HG03108 (cell line): ENCODE measurements around the gene ZNF688.

Source experiments
- ATAC-seq: cut with Tn5 transposase; IDR thresholded peaks from one replicate; pipeline ENCODE4 v1.9.1; 2021; ENCODE audit warnings: moderate library complexity; ENCODE audit not compliant: unreplicated experiment

ZNF688 gene

GRCh38 chr16:30585400-30586191 is 14.1 kb upstream of the ZNF688 start, which contains the start of gene ZNF785:
Gene ZNF785 (minus strand): TSS chr16:30585697. CDS start chr16:30585611, 86 bp downstream.
- ATAC-seq: peak; percentile 91

GRCh38 chr16:30585022-30585399 is 13.5 kb upstream of the ZNF688 start:
- ATAC-seq: no peak

- ATAC-seq: no peak
Measured at GRCh38 chr16:30582611-30583340, 11.3 kb upstream of the ZNF688 start.

GRCh38 chr16:30581457-30581856 is 9.9 kb upstream of the ZNF688 start:
- ATAC-seq: no peak

- ATAC-seq: no peak
Measured at GRCh38 chr16:30574678-30575077, 3.2 kb upstream of the ZNF688 start.

GRCh38 chr16:30570636-30571444 is 674 bp downstream of the ZNF688 start:
- ATAC-seq: no peak

GRCh38 chr16:30569746-30570635 is 1.5 kb downstream of the ZNF688 start:
- ATAC-seq: no peak

GRCh38 chr16:30569281-30569680 is 2.2 kb downstream of the ZNF688 start:
- no peak for ATAC-seq

- ATAC-seq: peak; percentile 38
Measured at GRCh38 chr16:30567991-30568638, 3.4 kb downstream of the ZNF688 start.

GRCh38 chr16:30567160-30567990 is 4.1 kb downstream of the ZNF688 start:
- no peak for ATAC-seq

- no peak for ATAC-seq
Measured at GRCh38 chr16:30566531-30566930, 5.0 kb downstream of the ZNF688 start.

GRCh38 chr16:30565984-30566383 is 5.5 kb downstream of the ZNF688 start:
- no peak for ATAC-seq

GRCh38 chr16:30565526-30565925 is 6.0 kb downstream of the ZNF688 start:
- no peak for ATAC-seq

GRCh38 chr16:30562021-30562420 is 9.5 kb downstream of the ZNF688 start:
- no peak for ATAC-seq

- no peak for ATAC-seq
Measured at GRCh38 chr16:30561089-30561816, 10.3 kb downstream of the ZNF688 start.

GRCh38 chr16:30559690-30560089 is 11.8 kb downstream of the ZNF688 start:
- no peak for ATAC-seq

- ATAC-seq: no peak
Measured at GRCh38 chr16:30558789-30559377, 12.6 kb downstream of the ZNF688 start.
